Stimulated activated naive CD8-positive, alpha-beta T cell treated with anti-CD3 and anti-CD28 coated beads, Interleukin-15, Interleukin-2, amounts not matched to agents 100 U/mL and 50 U/mL, for 24 hours (primary cell): Measurements from ENCODE around the gene PDZK1.
"Not testable (repeated sequence)": the region's sequence is repeated elsewhere in the genome, so short reads cannot be mapped to it uniquely, and the experiment has no call there.

Experiments used
- ATAC-seq: fragments of 150-1000 bp; cut with Tn5 transposase; one replicate; pipeline ENCODE4 v1.10.0; 2021
- DNase-seq: peaks from one replicate; pipeline ENCODE4 v3.0.0; 2021

PDZK1 gene

DNA sequence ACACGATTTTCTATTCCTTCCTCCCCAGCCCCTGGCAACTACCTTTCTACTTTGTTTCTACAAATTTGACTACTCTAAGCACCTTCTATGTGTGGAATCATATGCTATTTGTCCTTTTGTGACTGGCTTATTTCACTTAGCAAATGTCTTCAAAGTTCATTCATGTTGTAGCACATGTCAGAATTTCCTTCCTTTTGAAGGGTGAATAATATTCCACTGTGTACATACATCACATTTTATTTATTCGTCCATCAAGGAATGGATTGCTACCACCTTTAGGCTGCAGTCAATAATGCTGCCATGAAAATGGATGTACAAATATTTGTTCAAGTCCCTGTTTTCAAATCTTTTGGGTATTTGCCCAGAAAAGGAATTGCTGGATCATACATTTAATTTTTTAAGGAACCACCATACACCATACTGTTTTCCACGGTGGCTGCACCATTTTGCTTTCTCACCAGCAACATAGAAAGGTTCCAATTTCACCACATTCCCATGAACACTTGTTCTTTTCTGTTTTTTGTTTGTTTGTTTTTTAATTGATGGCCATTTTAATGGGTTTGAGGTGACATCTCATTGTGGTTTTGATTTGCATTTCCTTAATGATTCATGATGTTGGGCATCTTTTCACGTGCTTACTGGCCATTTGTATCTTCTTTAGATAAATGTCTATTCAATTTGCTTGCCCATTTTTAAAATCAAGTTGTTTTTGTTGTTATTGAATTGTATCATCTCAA, 3.3 kb upstream of the PDZK1 start:
- DNase-seq (no peak), ATAC-seq (no peak)

DNA sequence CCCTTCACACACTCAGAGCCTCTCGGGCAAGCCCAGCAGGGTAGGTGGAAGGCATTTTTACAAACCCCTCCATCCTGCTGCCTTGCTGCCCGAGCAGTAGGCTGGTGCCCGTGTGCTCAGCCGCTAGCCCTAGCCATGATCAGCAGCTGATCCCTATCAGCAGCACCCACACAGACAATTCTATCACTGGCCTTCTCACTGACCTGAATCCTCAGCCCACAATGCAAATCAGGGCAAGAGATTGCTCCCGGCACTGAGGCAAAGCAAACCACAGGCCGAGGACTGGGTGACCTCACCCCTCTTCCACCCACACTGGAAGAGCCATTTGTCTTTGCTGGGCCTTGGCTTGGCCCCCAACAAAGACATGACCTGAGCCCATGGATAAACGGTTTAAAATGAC, 895 bp upstream of the PDZK1 start:
- no peak for DNase-seq
- ATAC-seq: no peak

DNA sequence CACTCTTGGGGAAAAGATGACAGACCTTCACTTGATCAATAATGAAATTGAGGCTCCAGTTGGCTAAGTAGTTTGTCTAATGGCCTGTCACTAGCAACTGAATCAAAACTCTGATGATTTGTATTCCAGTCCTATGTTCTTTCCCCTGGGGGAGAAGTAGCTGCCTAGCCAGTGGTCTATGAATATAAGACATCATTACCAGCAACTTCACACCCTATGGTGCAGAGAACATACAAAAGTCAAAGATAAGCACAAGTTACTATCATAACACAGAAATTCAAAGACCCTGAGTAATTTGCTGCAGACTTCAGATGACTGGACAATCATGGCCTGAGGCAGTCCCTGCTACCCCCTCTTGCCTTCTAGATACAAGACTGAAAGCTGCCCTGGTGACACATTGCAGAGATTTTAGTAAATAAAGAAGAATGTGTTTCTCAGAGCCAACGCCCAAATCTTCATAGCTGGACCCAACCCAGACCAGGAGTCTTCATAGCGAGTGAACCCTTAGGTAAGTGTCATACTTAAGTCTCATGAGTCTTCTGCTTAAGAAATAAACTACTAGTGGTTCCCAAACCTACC, 993 bp downstream of the PDZK1 start:
- ATAC-seq (no peak), DNase-seq (no peak)

DNA sequence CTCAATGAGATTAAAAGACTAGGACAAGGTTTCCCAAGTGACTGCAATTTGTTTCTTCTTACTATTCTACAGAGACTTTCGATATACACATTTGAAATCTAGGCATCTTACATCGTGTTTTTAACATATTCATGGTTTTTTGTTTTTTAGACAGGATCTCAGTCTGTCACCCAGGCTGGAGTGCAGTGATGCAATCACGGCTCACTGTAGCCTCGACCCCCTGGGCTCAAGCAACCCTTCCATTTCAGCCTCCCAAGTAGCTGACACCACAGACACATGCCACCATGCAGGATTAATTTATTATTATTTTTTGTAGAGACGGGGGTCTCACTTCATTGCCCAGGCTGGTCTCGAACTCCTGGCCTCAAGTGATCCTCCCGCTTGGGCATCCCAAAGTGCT, 1.5 kb downstream of the PDZK1 start:
- no peak for DNase-seq

DNA sequence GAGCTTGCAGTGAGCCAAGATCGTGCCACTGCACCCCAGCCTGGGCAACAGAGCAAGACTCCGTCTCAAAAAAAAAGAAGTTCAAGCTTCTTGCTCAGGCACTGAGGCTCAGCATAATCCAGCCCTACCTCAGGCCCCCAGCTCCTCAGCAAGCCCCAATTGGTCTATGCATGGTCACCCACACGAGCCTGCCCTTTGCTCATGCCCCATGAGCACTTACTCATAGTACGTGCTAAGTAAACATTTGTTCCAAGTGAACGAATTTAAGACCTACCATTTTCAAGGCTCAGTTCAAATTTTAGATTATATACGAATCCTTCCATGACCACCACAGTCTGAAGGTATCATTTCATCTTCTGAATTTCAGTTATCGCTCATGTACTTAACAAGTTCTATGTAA, 4.3 kb downstream of the PDZK1 start:
- no peak for DNase-seq
- no peak for ATAC-seq

More for the DNA sequence above, 1.5 kb downstream of the PDZK1 start:
- ATAC-seq: no peak

DNA sequence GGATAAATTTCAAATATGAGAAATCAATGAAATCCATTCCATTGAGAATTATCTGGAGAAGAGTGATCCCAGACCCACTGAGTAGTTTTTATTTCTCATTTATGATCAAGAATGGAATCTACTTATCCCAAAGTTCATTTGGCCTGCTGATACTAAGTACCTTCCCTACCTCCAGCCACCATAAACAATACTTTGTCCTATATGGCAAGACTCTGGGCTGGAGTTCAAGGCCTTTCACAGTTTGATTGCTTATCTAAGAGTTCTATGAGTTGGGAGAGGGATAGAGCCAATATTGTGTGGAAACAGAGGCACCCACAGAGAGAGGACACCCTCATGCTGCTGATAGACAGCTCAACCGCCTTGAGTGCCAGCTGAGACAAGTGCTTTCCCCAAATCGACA, 5.1 kb downstream of the PDZK1 start:
- ATAC-seq: no peak

DNA sequence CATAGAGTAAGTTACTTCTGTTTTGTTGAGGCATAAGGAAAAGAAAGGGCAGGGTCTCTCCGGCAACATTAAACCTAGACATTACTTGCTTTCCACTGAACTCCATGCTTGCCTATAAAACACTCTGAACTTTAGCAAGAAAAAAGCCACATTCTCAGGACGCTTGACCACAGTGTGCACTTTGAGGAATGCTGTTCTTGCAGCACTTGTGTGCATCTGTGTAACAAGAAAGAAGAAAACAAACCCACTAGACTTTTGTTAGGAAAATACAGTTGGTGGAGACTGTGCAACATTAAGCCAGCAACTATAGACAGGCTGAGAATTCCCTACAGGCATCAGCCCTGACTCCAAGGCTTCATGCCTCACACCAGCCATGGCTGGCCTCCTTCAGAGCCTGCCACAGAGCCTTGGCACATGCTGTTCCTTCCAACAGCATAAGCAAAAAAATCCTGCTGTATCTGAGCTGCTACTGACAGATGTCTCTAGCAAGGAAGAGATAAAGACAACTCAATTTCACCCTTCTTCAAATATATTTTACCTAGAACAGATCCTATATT, 5.8 kb downstream of the PDZK1 start:
- DNase-seq: no peak
- ATAC-seq: no peak

More for the DNA sequence above, 5.1 kb downstream of the PDZK1 start:
- DNase-seq: no peak

DNA sequence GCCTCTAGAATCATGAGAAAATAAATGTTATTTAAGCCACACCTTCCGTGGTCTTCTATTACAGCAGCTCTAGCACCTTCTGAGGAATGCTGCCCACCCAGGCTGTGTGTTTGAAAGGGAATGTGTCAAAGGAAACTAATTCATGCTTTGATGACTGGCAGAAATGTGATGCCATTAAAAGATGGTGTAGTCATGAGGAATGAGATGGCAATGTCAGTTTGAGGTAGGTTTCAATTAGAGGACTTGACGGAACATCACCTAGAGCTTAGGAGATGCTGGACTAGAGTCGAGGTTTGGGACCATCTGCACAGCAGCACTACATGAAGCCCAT, 10.6 kb downstream of the PDZK1 start:
- ATAC-seq: no peak
- DNase-seq: no peak

DNA sequence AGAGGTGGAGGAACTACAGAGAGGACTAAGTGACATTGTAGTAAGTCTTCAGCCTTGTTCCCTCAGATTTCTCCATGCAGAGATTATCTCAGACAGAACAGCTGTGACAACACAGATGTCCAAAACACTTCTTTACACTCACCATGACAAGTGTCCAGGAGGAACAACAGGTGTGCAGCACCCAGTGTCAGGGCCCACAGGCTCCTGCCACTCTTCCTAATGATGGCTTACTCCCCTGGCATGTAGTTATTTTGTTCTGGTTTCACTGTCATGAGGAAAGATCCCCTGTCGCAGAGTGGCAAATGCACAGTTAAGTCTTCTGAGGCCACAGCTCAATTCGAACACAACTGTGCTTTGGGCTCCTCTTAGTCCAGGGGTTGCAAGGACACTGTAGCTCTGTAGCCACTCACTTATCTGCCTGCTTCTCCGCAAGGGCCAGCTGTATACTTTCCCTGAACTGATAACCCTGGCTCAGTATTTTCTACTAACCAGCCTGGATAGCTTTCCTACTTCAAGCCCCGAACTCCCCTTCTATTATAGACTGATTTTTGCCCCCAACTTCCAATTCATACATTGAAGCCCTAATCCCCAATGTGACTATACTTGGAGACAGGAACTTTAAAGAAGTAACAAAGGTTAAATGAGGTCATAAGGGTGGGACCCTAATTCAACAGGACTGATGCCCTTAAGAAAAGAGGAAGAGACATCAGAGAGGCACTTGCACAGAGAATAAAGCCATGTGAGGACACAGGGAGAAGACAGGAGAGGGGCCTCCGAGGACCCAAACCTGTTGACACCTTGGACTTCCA, 11.1 kb downstream of the PDZK1 start:
- DNase-seq (no peak), ATAC-seq (no peak)

DNA sequence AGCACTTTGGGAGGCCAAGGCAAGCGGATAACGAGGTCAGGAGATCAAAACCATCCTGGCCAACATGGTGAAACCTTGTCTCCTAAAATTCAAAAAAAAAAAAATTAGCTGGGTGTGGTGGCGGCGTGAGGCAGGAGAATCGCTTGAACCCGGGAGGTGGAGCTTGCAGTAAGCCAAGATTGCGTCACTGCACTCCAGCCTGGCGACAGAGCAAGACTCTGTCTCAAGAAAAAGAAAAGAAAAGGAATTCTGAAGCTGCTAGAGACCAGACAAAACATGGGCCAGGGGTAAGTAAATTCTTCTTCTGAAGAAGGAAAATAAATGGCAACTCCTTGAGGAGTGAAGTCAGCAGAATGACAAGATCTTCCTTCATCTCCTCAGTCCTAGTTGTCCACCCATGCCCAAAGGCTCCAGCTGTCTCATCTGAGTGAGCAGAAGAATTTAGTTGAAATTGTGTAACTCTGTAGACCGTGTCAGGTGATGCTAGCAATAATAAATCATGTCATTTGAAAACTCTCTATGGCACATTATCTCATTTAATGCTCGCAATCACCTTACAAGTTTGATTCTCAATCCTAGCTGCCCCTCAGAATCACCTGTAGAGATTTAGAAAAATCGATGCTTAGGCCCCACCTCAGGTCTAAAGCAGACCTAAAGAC, 14.3 kb downstream of the PDZK1 start:
- ATAC-seq (no peak), DNase-seq (no peak)

DNA sequence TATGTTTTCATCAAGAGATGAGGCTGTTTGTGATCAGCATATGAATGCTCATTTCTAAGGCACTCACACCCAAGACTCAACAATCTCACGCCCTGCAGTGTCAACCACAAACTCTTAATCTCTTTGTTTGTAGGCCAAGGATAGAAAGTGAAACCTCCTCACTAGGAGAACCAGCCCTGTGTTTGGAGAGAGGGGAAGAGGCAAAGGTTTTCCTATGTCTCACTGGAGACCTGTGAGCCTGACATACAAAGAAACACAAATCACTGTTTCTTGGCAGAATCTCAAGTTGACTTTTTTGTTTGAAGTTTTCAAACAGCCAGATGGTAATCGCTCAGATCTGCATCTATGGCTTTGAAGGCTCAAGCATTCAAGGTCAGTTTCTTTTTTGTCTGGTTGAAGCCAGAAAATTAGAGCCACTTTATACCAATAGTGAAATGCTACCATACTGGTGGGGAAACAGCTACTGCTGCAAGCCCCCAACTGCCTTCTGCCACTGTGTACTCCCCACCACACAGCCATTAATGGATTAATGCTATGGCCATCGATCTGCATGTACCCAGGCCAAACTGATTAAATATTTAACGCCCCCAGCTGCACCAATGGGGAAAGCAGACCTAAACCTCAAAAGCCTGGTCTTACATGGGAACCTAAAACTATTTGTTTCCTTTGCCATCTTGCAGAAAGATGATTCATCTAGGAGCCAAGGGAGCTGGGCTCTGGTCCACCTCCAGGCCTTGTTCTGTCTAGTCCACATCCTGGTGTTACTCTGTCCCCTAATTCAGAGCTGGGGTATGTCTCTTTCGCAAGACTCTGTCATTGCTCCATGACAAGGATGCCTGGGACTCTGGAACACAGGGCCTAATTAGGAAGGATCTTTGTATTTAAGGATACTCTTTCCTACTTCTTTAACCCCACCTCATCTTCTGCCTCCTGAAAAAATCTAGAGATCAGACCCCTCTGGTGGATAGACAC, 16.3 kb downstream of the PDZK1 start:
- ATAC-seq (peak; percentile 92), DNase-seq (peak; percentile 17)

DNA sequence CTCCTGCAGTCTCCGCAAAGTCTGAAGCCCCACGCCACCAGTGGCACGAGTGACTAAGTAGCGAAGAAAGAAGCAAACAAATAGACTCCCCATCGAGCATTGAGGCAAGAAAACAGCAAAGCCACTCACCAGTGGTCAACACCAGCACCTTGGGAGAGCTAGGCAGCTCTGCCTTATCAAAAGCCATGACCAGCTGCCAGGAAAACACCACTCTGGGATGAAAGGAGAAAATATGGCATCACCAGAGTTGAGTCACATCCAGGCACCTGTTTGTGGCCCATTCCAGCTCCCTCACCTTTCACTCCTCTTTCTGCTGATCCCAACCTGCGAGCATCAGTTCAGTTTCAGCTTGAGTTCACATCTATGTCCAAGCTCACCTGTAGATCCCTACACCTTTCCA, 17.2 kb downstream of the PDZK1 start:
- no peak for DNase-seq
- no peak for ATAC-seq

DNA sequence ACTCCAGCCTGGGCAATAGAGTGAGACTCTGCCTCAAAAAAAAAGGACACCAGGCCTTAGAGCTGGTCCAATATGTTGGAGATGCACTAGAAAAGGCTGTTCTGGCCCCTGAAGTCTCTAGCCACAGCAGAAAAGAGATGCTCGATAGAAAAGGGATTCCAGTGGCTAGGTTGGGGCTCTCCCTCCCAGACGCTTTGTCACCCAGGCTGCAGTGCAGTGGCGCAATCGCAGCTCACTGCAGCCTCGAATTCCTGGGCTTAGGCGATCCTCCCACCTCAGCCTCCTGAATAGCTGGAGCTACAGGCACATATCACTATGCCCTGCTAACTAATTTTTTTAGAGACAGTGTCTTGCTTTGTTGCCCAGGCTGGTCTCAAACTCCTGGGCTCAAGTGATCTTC, 18.2 kb downstream of the PDZK1 start:
- ATAC-seq: no peak

DNA sequence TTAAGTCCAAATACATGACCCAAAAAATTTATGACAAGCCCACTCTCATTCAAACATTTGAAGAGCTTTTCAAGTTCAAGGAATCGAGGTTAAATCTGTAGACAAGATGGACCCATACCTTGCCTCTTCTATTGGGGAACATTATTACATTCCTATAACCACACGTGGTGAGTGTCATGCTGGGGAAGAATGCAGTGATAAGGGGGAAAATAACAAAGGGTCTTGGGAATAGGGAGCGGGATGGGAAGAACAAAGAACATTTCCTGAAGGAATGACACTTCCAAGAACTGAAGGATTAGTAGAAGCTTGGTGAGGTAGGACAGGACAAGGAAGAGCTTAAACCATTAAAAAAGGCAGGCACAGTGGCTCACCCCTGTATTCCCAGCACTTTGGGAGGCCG, 18.8 kb downstream of the PDZK1 start:
- ATAC-seq: no peak

More for the DNA sequence above, 18.2 kb downstream of the PDZK1 start:
- DNase-seq: no peak

DNA sequence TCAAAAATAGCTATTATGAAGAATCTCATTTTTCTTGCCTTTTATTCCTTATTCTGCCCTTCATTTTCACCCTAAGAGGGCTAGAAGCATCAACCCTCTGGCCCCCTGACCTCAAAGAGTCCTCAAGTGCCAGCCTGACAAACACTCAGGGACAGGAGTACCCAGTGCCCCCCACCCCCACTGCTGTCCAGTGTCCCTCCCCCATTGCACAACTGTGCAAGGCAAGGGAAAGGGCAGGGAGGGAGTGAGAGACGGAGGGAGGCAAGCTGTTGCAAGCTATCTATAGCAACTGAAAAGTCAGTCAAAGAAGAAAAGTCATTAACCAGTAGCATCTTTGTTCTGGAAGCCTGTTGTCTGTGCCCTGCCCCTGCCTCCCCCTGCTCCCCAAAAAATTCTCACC, 21.1 kb downstream of the PDZK1 start:
- ATAC-seq: not testable (repeated sequence)

More for the DNA sequence above, 18.8 kb downstream of the PDZK1 start:
- no peak for DNase-seq

DNA sequence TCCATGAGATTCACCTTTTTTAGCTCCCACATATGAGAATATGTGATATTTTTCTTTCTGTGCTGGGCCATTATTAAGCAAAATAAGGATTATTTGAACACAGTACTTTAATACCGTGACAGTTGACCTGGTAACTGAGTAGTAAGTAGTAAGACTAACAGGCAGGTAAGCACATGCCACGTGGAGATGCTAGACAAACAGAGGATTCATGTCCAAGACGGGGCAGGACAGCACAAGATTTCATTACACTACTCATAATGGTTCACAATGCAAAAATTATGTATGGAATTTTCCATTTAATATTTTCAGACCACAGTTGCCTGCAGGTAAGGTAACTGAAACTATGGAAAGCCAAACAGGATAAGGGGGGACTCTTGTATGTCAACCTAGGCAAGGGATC, 22.3 kb downstream of the PDZK1 start:
- not testable (repeated sequence) for DNase-seq, ATAC-seq

More for the DNA sequence above, 21.1 kb downstream of the PDZK1 start:
- DNase-seq: not testable (repeated sequence)

DNA sequence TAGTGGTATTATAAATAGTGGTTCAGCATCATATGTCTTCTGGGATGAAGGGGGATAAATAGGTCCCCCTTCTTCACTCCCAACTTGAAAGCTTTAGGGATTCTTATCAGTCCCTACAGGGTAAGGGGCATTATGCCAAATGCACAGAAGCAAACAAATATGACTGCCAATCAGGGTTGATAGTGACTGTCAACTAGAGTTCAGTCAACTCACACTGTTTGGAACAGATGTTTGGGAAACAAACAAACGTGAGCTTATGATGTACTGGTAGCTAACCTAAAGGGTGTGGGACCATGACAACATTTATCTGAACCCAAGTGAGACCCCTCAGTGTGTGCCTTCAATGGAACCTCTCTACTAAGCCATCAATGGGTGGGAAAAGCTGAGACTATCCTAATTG, 34.0 kb downstream of the PDZK1 start:
- not testable (repeated sequence) for DNase-seq, ATAC-seq

DNA sequence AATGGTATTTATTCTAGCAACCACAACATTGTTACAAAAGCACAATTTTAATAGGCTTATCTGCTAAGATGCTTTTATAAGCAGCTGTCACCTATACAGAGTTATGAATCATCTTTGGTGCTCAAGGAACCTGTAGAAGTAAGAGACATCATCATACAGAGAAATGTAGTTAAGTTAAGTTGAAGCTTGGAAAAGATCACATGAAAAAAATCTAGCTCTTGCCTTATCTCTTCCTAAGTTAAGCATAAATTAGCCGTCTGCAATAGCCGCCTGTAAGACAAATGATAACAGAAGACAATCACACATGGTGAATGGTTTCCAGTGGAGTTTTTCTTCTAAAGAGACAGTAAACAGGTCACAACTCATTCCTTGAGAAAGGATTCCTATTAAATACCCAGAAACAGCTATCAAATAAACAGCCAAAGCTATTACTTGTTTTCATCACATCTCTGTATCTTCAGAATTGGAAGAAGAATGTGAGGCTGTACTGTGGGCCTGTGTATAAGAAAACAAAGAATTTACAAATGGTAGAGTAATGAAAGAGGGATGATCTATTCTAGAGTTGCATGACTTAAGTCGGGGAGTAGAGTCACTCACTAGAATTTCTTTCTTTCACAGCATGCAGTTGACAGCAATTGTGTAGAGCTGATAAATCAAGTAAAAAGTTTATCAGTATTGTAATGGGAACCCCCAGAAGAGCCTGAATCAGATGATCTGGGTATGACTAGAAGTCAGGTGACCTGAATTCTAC, 36.0 kb downstream of the PDZK1 start:
- not testable (repeated sequence) for ATAC-seq, DNase-seq

DNA sequence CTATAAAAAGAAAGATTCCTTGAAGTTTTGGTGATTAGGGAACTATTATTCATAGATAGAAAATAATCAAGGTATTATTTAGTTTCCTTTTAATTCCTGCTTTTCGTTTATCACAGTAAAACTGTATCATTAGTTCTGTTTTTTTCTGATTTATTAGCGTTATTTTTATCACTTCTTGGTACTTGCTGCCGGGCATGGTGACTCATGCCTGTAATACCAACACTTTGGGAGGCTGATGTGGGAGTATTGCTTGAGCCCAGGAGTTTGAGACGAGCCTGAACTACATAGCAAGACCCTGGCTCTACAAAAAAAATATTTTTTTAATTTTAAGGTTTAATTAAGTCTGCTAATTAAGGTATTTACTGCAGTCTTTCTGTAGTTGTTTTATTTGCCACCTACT, 42.2 kb downstream of the PDZK1 start:
- DNase-seq, ATAC-seq: not testable (repeated sequence)

DNA sequence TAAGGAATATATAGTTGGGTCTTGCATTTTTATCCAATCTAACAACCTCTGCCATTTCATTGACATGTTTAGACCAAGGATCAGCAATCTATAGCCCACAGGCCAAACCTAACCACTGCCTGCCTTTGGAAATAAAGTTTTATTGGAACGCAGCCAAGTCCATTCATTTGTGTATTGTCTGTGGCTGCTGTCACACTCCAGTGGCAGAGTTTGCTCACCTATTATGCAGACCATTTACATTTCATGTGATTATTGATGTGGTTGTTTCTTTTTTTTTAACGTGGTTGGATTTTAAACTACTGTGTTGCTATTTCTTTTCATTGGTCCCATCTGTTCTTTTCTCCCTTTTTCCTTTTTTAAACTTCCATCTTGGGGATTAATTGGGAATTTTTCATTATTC, 44.7 kb downstream of the PDZK1 start:
- ATAC-seq: peak; percentile 78

More for the DNA sequence above, 44.7 kb downstream of the PDZK1 start:
- DNase-seq: peak; percentile 5
